Heart left ventricle (tissue), 13 donors: ENCODE data around the gene LRP1-AS.

ENCODE experiments used
- POLR2A ChIP-seq, 2 donors: fragments of 450-650 bp; IDR thresholded peaks; one replicate each; pipeline ENCODE4 v1.6.1; 2017; ENCODE audit warnings: antibody characterized with exemption in 2 of 2, mild to moderate bottlenecking in 2 of 2, moderate library complexity in 2 of 2
- TF ChIP-seq, protein P1 (sequence below), 12 donors: fragments of 200-600 bp; sonication (generic) in 4 of 12; IDR thresholded peaks; one replicate each; pipeline versions ENCODE4 v1.5.0 to v1.8.0; 2018 to 2022; ENCODE audit warnings: antibody characterized with exemption in 12 of 12, mild to moderate bottlenecking in 5 of 12
- donor health status: ischemic (EF 13 %, LVEDD 7.1; RV severe dilation, severe dysfunction).
- donor health status: DM: no; HTN: yes; CAD: no.
- donor health status: DM: no; HTN: no; CAD: no.
- donor health status: ischemic (EF 25% LVEDD 6.9; RV normal size, moderate dysfunction).
- donor health status: ischemic (EF 25% LVEDD 5.7; RV mildly dilated, moderate dysfunction).
- donor health status: ischemic (EF 35%, LVEDD 5.7; RV mildly dilated, moderate dysfunction).
- donor health status: nonischemic (EF 11% LVEDD 7.7; RV severe dilation, severe dysfunction).
- donor health status: DM: yes; HTN: yes; CAD: no.
- donor health status: PGD.
- donor health status: ischemic (EF 29% LVEDD 5.4; RV normal size, mild dysfunction).
- donor health status: nonischemic (EF 23%, LVEDD 6.1; RV moderate dilation, normal function).

- TF ChIP-seq, protein P1, sequence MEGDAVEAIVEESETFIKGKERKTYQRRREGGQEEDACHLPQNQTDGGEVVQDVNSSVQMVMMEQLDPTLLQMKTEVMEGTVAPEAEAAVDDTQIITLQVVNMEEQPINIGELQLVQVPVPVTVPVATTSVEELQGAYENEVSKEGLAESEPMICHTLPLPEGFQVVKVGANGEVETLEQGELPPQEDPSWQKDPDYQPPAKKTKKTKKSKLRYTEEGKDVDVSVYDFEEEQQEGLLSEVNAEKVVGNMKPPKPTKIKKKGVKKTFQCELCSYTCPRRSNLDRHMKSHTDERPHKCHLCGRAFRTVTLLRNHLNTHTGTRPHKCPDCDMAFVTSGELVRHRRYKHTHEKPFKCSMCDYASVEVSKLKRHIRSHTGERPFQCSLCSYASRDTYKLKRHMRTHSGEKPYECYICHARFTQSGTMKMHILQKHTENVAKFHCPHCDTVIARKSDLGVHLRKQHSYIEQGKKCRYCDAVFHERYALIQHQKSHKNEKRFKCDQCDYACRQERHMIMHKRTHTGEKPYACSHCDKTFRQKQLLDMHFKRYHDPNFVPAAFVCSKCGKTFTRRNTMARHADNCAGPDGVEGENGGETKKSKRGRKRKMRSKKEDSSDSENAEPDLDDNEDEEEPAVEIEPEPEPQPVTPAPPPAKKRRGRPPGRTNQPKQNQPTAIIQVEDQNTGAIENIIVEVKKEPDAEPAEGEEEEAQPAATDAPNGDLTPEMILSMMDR (IDR thresholded peaks at IDR 0.05), result no peak
- TF ChIP-seq POLR2A (IDR thresholded peaks at IDR 0.05), result no peak
These were observed 47.7 kb downstream of the LRP1-AS start for GRCh38 chr12:57099766-57100165.
